Activated CD4-positive, alpha-beta T cell treated with anti-CD3 and anti-CD28 coated beads, Interleukin-2, amount 50 U/mL, for 24 hours (primary cell): ENCODE data around the gene EPO.
"Not testable (repeated sequence)": the region's sequence is repeated elsewhere in the genome, so short reads cannot be mapped to it uniquely, and the experiment has no call there.

Source experiments
- DNase-seq, 2 donors: peaks; one replicate each; pipeline ENCODE4 v3.0.0-alpha.2; 2020; ENCODE audit warnings: low read depth in 1 of 2, low spot score in 1 of 2

The EPO gene

GRCh38 chr7:100731937-100732636 is 11.8 kb downstream of the EPO start:
- no peak for DNase-seq

DNA sequence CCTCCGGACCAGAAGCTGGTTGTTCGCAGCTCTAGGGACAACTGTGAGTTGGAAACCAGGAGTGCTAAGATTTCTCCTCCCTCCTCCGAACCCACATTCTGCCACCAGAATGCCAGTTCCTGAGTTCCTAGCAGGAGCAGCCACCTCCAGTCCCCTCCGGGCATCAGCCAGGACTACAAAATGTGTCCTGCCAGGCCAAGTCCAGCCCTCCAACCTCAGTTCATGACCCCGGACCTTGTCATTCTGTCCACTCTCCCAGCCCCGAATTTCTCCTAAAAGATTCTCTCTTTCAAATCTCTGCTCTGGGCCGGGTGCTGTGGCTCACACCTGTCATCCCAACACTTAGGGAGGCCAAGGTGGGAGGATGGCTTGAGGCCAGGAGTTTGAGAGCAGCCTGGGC is 15.5 kb downstream of the EPO start:
- no peak for DNase-seq

GRCh38 chr7:100736671-100737070 is 16.4 kb downstream of the EPO start:
- no peak for DNase-seq

GRCh38 chr7:100739934-100740333 is 19.7 kb downstream of the EPO start:
- no peak for DNase-seq

- no peak for DNase-seq
These were observed 24.3 kb downstream of the EPO start for GRCh38 chr7:100744605-100745004.

DNA sequence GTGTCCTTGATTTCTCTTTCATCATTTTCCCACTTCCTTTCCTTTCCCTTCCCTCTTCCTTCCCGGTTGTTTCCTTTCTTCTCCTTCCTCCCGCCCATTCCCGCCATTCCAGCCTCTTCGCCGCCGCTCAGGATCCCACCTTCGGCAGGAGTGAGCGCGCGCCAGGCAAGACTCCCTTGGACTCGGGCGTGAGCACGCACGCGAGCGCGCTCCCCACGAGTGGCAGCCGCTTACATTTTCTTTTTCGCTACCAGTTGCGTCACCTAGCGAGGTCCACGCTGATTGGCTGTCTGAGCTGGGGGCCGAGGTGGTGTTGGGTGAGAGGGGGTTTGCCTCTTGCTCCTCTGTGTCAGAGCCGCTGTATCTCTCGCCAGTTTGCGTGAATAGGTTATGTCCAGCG is 24.9 kb downstream of the EPO start:
- DNase-seq = no peak

- DNase-seq = no peak
These were observed 32.7 kb downstream of the EPO start for GRCh38 chr7:100752994-100753393.

DNA sequence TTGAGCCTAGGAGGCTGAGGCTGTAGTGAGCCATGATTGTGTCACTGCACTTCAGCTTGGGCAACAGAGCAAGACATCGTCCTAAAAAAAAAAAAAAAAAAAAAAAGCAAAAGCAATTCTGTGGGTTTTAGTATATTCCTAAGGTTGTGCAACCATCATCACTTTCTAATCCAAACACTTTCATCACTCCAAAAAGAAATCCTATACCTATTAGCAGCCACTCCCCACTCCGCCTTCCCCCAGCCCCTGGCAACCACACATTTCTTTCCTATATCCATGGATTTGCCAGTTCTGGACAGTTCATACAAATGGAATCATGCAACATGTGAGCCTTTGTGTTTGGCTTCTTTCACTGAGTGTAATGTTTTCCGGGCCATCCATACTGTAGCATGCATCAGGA is 33.5 kb downstream of the EPO start:
- DNase-seq = no peak

- DNase-seq = no peak
These were observed 39.3 kb downstream of the EPO start for GRCh38 chr7:100759357-100760171.

- not testable (repeated sequence) for DNase-seq
These were observed 42.6 kb downstream of the EPO start for GRCh38 chr7:100762841-100763240.

DNA sequence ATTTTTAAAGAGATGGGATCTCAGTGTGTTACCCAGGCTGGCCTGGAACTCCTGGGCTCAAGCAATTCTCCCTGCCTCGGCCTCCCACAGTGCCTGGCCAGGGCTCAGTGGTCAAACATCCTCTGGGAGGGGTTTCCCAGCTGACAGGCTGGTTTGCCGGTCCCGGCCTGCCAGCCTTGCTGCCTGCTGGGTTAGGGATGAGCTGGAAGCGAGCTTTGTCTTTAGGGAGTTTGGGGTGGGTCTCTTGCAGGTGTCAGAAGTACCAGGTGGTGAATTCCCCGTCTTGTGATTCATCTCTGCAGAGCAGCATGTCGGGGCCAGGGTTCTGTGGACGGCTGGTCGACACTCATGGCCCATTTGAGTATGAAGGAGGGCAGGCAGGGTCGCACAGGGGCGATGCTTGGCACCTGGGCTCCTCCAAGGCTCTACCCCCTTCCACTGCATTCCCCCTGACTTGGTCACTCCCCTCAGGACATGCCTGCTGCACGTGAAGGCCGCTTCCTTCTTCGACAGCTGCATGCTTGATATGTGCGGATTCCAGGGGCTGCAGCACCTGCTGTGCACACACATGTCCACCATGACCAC is 43.4 kb downstream of the EPO start:
- no peak for DNase-seq

- no peak for DNase-seq
These were observed 44.6 kb downstream of the EPO start for GRCh38 chr7:100764841-100765240.

DNA sequence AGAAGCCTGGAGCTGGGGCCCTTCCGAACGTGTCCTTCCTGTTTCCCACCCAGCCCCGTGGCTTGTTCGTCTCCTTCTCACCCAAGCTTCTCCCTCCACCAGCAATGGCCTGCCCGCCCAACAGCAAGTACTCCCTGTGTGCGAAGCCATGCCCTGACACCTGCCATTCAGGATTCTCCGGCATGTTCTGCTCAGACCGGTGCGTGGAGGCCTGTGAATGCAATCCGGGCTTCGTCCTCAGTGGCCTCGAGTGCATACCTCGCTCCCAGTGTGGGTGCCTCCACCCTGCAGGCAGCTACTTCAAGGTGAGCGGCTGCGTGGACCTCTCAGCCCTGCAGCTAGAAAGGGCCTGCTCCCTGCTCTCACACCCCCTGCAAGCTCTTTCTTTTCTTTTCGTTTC is 45.0 kb downstream of the EPO start:
- DNase-seq = no peak

GRCh38 chr7:100768784-100769183 is 48.5 kb downstream of the EPO start:
- DNase-seq = no peak
